Stimulated activated CD4-positive, alpha-beta T cell treated with anti-CD3 and anti-CD28 coated beads, Interleukin-15, amount 100 ng/mL, for 48 hours (primary cell): Measurements from ENCODE around the gene SPACA1.
"Not testable (repeated sequence)": the region's sequence is repeated elsewhere in the genome, so short reads cannot be mapped to it uniquely, and the experiment has no call there.

Source experiments
- DNase-seq, 2 donors: peaks; one replicate each; pipeline ENCODE4 v3.0.0-alpha.2; 2020; ENCODE audit warnings: low read depth in 2 of 2

Gene SPACA1, protein sequence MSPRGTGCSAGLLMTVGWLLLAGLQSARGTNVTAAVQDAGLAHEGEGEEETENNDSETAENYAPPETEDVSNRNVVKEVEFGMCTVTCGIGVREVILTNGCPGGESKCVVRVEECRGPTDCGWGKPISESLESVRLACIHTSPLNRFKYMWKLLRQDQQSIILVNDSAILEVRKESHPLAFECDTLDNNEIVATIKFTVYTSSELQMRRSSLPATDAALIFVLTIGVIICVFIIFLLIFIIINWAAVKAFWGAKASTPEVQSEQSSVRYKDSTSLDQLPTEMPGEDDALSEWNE

DNA sequence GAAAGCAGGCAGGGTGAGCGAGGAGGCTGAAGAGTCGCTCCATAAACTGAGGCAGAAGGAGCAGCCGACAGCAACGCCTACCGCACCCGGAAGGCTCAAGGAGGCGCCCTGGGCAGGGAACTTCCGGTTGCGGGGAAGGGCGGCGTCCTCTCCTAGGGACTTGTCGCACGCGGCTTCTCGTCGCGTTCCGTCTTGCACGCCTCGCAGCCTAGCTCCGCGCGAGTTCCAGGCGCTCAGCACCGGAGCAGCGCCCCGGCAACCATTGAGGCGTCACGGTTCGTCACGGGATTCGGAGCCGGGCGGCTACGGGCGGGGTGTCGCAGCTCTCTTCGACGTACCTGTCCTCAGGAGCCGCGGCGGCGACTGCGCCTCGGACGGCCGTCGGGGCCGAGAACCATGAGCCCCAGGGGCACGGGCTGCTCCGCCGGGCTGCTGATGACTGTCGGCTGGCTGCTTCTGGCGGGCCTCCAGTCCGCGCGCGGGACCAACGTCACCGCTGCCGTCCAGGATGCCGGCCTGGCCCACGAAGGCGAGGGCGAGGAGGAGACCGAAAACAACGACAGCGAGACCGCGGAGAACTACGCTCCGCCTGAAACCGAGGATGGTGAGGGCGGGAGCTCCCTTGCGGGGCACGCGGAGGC, at the start of gene SPACA1:
Gene SPACA1, plus strand, starts transcription at position 332 of the 641 bp plus-strand sequence. Its CDS starts 65 bp downstream, at position 397.
- DNase-seq: no peak

DNA sequence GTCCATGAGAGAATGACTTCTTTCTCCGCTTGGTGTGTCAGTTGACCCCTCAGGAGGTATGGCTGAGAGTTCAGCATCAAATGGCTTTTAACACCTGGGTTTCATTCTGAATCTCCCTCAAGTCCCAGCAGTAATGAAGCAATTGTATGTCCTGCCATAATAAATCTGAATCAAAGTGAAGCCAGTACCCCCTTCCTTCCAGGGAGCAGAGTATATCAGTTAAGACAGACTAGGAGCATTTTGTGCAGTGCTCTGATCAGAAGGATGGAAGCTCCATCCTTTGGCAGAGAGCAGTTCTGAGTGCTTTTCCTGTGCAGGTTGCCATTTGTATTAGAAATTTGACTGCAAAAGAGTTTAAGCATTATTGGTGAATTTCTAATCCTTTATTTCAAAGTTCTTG, 46.9 kb upstream of the SPACA1 start:
- DNase-seq: no peak

DNA sequence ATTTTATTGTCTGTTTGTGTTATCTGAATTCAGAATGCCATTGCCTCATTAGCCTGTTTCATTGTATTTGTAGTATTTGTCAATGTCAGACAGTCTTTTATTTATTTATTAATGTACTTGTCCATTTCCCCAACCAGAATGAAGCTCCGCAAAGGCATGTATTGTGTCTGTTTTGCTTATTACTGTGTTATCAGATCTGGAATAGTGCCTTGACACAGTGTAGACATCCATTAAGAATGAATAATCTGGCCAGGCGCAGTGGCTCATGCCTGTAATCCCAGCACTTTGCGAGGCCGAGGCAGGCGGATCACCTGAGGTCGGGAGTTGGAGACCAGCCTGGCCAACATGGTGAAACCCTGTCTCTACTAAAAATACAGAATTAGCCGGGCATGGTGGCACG, 46.4 kb upstream of the SPACA1 start:
- DNase-seq: not testable (repeated sequence)

DNA sequence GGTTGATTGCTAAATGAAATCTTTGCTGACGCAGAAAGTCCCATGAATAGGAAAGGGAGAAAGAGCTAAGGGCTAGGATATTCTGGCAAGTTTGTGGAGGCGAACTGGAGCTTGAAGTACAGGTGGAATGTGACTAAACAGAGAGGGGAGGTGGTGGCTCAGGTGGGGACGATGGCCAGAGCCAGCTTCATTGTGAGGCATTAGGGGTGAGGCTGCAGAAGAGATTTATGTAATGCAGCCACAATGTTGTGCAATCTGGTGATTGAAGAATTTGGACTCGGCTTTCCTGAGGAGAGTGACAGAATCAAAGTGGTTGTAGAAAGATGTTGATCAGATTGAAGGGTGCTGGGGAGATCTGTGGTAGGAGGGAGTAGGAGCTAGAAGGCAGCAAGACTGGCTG, 42.9 kb upstream of the SPACA1 start:
- DNase-seq: no peak

DNA sequence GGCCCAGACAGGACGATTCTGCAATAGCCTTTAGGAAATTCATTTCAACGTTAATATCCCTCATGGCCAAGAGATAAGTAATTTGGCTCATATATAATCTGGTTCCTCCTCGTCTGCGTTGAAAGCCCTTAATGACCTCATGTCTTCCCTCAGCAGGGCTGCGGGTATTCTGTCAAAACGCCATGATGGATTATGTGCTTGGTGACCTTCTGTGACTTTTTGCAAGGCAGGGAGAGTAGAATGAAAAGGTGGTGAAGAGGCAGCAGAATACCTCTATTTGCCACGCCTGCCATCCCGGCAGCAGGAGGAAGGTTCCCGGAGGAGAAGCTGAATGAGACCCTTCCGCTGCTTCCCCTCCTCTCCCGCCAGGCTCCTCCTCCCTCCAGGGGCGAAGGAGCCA, 41.1 kb upstream of the SPACA1 start:
- no peak for DNase-seq

DNA sequence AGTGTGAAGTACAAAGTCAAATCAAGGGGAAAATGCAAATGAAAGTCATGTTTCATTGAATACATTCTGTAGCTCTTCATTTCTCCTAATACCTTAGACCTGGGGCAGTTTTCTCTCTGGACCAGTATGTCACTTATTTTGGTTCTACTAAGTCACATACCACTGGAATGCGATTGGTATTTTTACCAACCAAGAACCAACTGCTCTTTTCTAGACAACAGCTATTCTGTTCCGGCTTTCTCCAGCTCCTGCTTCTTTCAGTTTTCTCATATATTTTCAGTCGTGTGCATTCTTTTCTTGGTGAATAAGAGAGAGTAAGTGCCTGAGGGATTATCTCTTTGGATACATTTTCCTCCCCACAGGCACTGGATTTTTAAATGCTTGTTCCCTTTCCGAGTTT, 39.2 kb upstream of the SPACA1 start:
- DNase-seq: no peak

DNA sequence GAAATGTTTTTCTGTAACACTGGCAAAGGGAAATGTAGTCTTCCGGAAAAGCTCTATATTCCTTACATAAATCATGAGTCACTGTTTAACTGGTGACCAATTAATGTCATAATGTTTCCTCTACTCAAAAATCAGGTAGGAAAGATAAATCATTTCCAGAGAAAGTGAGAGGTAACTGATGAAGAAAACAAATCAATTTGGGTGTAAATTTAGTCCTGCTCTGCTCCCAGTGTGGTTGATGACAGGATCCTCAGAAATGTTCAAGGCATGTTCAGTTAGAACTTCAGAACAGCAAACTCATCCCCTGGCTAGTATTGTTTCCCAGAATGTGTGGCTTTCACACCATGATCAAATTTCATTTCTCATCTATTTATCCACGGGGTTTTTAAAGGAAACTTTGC, 38.8 kb upstream of the SPACA1 start:
- DNase-seq: no peak

DNA sequence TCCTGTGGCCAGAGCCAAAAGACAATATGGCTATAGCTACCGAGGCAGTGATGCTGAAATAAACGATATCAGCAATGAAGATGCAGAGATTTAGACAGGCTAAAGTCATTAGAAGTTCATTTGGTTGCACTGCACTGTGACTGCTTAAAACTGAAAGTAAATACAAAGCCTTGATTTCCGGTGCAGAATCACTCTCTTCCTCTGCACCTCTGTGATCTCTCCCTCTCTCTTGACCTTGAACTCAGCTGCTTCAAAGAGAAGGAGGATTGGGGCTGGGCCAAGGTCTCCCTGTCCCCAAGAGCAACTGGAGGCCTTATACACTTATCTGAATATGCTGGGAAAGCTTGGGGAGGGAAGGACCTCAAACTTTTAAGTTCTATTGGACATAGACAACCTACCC, 34.6 kb upstream of the SPACA1 start:
- DNase-seq: no peak

DNA sequence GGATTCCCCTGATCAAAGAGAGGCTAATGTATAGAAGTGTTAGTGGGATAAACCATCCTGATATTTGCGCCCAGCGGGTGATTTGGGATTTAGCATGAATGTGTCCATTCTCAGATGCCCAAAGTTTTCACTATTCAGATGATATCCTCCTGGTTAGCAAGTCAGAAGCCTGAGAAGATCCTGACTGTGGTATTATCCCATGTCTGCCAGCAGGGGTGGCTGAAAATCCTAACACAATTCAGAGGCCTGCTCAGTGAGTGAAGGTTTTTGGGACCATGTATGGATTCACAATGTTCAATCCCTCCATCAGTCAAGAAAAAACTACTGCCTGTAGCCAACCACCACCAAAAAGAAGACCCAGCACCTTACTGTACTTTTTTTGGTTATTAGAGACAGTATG, 34.1 kb upstream of the SPACA1 start:
- DNase-seq: no peak

DNA sequence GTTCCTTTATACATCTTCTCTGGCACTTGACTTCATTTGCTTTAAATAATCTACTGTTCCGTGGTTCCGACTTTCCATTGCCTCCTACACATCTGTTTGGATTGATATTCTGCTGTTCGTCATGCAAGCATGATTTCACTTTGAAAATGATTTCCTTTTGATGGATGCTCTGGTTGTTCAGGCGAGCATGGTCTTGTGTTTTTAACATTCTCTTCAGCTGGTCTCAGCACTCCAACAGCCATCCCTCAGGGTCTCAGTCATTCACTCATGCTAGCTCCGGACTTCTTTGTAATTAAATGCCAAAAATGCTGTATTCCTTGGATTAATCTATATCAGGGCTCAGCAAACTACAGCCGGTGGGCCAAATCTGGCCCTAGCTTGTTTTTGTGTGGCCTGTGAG, 27.2 kb upstream of the SPACA1 start:
- no peak for DNase-seq

DNA sequence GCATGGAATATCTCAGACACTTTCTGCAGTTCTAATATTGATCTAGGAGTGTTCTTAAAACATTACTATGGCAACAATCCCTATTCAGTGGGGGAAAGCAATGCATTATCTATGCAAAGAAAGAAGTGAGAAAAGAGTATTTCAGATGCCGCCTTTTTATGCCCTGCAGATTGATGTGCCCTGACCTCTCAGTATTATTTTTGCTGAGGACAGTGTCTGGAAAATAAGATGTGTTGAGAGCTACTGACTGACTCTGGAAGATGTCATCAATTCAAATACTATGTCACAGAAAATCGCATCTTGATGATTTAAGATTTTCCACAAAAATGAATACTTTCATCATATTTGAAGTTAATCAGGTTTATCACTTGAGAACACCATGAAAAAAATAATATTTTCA, 22.9 kb upstream of the SPACA1 start:
- DNase-seq: no peak

DNA sequence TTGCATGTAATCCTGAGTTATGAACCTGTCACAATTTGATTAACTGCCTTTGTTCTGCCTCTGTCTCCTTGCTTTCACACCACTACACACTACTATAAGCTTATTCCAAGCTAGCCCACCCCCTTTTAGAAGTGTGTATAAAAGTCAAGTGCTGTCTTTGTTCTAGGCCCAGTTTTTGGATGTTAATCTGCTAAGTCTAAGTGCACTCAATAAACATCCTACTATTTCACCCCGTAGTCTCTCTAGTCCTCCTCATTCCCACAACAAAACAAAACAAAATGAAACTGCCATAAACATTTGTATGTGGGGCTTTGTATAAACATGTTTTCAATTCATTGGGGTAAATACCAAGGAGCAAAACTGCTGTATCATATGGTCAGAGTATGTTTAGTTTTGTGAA, 16.1 kb upstream of the SPACA1 start:
- DNase-seq: no peak

DNA sequence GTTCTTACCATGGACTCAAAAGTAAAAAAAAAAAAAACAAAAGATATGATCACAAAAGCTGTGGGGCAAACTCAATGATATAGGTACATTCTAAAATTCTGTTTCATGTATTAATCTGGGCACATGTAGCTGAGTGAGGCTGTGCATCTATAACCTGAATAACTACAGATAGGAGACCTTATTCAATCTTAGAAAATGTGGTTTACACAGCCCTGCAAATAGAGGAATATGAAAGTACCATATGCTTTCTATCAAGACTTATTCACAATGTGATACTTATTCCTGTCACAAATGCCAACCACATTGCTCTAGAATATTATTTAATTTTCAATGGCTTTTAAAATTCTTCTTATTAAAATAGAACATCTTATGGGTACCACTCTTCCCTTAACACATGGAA, 3.1 kb upstream of the SPACA1 start:
- DNase-seq: no peak

DNA sequence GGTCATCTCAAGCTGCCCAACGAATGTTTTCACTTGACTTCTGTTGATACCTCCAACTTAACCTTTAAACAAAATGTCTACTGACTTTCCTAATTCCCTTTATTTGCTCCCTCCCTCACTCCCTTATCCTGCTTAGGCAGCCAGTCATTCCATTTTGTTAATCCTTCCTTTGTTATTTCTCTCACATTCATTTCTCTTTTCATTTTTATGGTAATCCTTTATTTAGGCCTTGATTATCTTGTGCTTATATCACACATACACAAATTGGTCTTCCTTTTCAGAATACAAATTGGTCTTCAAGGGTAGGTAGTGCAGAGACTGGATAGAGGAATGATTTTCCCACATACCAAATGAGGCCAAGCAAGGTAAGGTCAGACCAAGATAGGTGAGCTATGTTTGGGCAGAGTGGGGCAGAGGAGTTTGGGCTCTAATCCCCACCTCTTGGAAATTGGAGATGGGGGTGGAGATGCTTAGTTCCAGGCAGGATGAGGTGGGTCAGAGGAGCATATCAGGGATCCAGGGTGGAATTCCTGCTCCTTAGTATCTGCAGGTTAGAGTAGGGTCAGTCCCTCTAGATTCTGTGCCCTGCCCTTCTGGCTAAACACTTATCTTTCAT, 2.0 kb upstream of the SPACA1 start:
- no peak for DNase-seq

DNA sequence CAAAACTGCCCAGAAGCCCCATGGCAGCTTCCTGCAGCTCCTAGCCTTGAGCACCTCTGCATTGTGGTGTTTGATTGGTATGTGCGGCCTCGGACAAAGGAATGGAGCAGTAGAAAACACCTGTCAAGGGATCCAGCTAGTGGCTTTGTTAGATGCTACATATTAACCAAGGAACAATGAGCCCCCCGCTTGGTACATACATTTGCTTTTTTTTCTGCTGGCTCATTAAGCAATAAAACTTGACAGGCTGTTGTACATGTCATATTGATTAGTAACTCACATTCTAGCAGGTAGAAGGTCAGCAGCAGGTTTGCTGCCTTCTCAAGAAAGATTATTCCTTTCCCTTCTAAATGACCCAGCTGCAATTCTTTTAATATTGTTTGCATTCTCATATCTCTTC, 937 bp downstream of the SPACA1 start:
- DNase-seq: no peak

DNA sequence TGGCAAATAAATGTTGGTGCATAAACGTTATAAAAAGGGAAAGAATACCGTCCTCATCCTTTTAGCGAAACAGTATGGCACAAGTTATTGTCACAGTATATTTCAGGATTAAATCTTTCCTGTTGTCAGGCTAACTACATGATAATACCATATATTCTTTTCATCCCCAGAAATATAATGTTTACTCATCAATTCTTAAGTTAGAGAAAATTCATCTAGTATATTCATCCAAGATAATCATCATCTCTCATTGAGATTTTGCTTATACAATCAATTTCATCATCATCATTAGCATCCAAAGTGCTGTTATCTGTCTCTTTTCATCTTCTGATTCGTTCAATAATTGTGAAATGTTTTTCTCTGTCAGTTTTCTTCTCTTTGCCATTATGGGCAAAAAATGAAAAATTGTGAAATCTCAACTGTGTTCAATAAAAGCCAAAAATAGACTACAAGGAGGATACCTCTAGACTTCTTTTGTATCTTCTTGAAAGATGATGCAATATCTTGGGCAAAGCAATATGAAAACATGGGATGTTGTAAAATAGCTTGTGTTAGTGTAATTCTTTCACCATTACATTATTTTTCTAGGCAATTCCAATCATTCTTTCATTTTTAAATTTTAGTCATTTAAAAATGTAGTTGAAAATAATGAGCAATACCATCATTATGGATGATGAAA, 2.6 kb downstream of the SPACA1 start:
- DNase-seq: no peak

DNA sequence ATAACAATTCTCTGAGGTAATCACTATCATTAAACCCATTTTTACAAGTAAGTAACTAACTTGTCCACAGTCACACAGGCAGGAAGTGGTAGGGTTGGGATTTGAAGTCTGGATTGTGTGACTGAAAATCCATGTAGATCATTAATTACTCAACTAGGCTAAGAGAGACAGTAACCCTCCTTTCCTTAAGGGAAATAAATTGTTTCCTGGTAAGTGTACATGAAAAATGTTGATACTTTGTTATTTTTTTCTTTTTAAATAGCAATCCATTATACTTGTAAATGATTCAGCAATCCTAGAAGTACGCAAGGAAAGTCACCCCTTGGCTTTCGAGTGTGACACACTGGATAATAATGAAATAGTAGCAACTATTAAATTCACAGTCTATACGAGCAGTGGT, 11.6 kb downstream of the SPACA1 start:
- no peak for DNase-seq

DNA sequence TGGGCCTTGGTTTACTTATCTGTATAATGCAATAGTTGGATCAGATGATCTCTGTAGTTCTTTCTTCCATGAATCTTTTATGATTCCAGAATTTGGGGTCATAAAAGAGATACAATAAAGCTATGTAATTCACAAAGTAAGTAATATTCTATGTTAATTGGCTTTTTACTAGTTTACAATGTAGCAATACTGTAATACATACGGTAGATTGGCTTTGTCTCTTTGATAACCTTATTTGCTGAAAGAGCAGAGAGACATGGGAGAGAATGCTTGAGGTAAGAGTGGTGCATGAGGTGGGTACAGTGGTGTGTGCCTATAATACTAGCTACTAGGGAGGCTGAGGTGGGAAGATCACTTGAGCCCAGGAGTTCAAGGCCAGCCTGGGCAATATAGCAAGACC, 14.7 kb downstream of the SPACA1 start:
- DNase-seq: no peak

DNA sequence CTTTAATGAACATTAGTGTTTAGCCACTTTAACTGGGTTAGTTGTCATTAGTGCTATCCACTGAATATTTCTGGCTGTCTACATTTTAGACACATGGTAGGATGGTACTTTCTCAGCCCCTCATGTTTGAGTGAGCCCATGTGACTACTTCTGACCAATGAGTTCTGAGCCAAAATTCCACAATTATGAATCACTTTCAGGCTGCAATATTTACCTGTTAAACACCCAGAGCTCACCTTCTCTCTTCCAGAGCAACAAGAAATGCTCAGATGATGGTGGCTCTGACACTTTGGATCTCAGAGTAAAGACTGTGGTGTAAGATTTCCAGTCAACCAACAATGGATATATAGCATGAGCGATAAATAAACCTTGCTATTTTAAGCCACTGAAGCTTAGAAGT, 24.8 kb downstream of the SPACA1 start:
- DNase-seq: no peak

DNA sequence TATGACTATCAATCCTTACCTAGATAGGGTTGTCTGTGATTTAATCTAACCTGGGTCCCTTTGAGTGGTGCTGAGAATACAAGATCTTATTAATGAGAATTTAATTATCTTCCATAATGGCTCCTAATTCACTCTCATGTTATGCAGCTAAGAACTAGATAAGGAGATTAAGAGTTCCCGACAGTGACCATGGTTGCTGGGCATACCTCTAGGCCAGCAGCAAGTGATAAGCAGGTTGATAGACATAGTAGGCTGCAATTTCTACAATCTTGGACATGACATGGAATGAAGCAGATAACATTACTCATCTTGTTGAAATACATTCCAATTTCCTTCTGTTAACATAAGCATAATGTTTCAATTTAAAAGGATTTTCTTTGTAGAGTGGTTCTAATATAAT, 27.1 kb downstream of the SPACA1 start:
- no peak for DNase-seq

DNA sequence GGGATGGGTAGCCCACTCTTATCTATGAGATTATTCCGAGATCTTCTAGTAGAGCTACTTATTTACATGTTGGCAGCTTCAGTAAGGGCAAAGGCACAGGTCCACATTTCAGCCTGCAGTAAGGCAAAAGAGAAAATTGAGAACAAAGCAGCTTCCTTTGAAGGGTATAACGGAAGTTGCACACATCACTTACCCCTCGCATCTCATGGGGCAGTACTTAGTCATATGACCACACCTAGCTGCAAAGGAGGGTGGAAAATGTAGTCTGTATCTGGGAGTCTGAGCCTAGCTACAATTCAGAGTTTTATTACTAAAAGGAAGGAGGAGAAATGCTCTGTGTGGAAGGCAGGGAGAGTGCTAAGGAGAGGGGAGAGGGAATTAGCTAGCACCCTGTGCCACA, 29.7 kb downstream of the SPACA1 start:
- no peak for DNase-seq

DNA sequence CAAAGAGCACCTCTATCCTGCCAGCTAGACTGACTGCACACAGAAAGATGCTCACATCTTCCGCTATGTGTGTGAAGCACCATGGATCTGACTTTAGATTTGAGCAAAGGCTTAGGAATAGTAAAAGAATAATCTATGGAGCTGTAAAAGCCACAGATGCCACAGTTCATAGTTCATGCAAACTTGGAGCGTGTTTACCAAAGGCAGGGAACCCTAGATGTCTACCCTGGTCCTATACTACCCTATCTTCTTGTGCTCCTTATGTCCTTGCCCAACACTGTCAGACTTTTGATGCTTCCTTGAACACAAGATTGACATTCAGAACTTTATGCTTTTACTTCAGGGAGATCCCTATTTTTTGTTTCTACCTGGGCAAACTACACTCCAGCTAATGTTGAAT, 39.2 kb downstream of the SPACA1 start:
- no peak for DNase-seq

DNA sequence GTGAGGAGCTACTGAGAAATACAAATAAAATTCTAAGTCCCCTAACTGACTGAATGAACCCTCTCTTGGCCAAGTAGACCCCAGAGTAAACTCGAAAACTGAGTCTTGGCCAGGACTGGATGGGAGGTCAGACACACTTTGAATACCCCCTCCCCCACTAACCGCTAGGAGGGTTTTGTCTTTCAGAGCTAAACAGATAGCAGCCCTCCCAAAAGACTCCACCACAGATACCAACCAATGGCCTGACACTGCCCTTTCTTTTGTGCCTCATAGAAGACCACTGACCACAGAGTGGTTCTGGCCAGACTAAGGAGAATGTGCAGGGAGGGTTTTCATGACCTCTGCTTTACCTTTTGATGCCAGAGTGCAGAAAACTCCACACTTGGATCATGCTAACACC, 42.1 kb downstream of the SPACA1 start:
- no peak for DNase-seq
